ENCODE results near the gene NHLH2.

Gene NHLH2

GRCh38 chr1:115826628-115827027 lies 14.3 kb downstream of the NHLH2 start:
- no peak for TF ChIP-seq EGR1 (IDR thresholded peaks at IDR 0.05)
- no peak for TF ChIP-seq TCF12 (IDR thresholded peaks at IDR 0.05; ENCODE audit: low read depth)

GRCh38 chr1:115822117-115822516 lies 18.8 kb downstream of the NHLH2 start:
- TF ChIP-seq MAX (IDR thresholded peaks at IDR 0.05) (no peak), RAD21 (IDR thresholded peaks at IDR 0.05; ENCODE audit: low read depth) (no peak), NFIC (IDR thresholded peaks at IDR 0.05) (no peak), FOXM1 (IDR thresholded peaks at IDR 0.05; ENCODE audit: borderline replicate concordance, low read depth) (no peak), USF1 (IDR thresholded peaks at IDR 0.05) (no peak), CEBPB (IDR thresholded peaks at IDR 0.05) (no peak), YY1 (IDR thresholded peaks at IDR 0.05; ENCODE audit: low read depth) (no peak), TCF12 (IDR thresholded peaks at IDR 0.05; ENCODE audit: low read depth) (no peak), TEAD4 (IDR thresholded peaks at IDR 0.05) (no peak), REST (IDR thresholded peaks at IDR 0.05; ENCODE audit: low read depth) (no peak), EP300 (IDR thresholded peaks at IDR 0.05; ENCODE audit: borderline replicate concordance) (no peak), TAF1 (IDR thresholded peaks at IDR 0.05; ENCODE audit: low read depth) (no peak)

- TF ChIP-seq RAD21 (IDR thresholded peaks at IDR 0.05; ENCODE audit: low read depth), result no peak
- no peak for TF ChIP-seq YY1 (IDR thresholded peaks at IDR 0.05; ENCODE audit: low read depth)
These were observed 25.2 kb downstream of the NHLH2 start for GRCh38 chr1:115815694-115816093.

- TF ChIP-seq EP300 (IDR thresholded peaks at IDR 0.05; ENCODE audit: borderline replicate concordance) (no peak), REST (IDR thresholded peaks at IDR 0.05; ENCODE audit: low read depth) (no peak), ZBTB7A (IDR thresholded peaks at IDR 0.05; ENCODE audit: low read depth) (no peak)
These were observed 26.1 kb downstream of the NHLH2 start for GRCh38 chr1:115814685-115815398.

GRCh38 chr1:115813727-115814126 lies 27.2 kb downstream of the NHLH2 start:
- TF ChIP-seq FOXM1 (IDR thresholded peaks at IDR 0.05; ENCODE audit: borderline replicate concordance, low read depth), result no peak
- TF ChIP-seq EP300 (IDR thresholded peaks at IDR 0.05; ENCODE audit: borderline replicate concordance), result no peak
- TF ChIP-seq ZBTB7A (IDR thresholded peaks at IDR 0.05; ENCODE audit: low read depth), result no peak
- no peak for TF ChIP-seq TAF1 (IDR thresholded peaks at IDR 0.05; ENCODE audit: low read depth)
- no peak for TF ChIP-seq NFIC (IDR thresholded peaks at IDR 0.05)
- TF ChIP-seq EGR1 (IDR thresholded peaks at IDR 0.05), result no peak
- no peak for TF ChIP-seq REST (IDR thresholded peaks at IDR 0.05; ENCODE audit: low read depth)
- no peak for TF ChIP-seq RAD21 (IDR thresholded peaks at IDR 0.05; ENCODE audit: low read depth)
- TF ChIP-seq CEBPB (IDR thresholded peaks at IDR 0.05), result no peak
- TF ChIP-seq YY1 (IDR thresholded peaks at IDR 0.05; ENCODE audit: low read depth), result no peak
- TF ChIP-seq TEAD4 (IDR thresholded peaks at IDR 0.05), result no peak
- no peak for TF ChIP-seq USF1 (IDR thresholded peaks at IDR 0.05)
- TF ChIP-seq CREB1 (IDR thresholded peaks at IDR 0.05; ENCODE audit: low read depth), result no peak
- no peak for TF ChIP-seq MAX (IDR thresholded peaks at IDR 0.05)
